AG20443 (cell line): Measurements from ENCODE around the gene CHD5.
A peak's percentile ranks its signal among the peaks of the same experiment; 100 is the strongest.

Experiments
- DNase-seq: peaks from one replicate; pipeline ENCODE4 v3.0.0; 2012; ENCODE audit warnings: low spot score, mixed read lengths

CHD5 gene

DNA sequence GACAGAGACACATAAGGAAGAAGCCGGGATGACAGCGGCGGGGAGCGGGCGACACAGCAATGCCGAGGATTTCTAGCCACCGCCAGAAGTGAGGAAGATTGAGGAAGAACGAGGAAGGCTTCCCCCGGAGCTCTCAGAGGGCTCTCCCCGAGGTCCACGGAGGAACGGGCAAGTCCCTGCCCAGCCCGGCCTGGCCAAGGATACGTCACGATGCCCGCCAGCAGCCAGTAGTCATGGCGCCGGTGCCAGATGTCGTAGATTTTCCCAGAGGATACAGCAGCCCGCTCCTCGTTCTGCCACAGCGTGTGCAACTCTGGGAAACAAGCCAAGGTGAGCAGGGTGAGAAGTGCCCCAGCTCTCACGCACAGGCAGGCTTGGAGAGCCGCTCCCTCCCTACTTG is 68.5 kb downstream of the CHD5 start:
- DNase-seq, result peak; percentile 40

DNA sequence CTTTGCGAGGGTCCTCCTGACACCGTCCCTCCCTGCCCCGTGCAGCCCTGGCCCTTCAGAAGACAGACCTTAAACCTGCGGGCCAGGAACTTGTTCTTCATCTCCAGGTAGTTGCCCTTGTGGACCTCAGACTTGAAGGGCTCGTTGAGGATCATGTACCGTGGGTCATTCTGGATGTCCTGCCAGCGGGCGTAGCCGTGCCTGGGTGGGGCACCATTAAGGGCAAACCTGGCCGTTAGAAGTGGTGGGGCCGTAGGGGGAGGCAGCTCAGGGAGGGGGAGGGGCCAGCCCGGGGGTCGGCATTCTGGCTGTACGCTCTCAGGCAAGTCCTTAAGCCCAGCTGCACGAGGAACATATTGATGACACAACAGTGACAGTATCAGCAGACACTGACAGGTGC is 69.8 kb downstream of the CHD5 start:
- DNase-seq, result no peak

DNA sequence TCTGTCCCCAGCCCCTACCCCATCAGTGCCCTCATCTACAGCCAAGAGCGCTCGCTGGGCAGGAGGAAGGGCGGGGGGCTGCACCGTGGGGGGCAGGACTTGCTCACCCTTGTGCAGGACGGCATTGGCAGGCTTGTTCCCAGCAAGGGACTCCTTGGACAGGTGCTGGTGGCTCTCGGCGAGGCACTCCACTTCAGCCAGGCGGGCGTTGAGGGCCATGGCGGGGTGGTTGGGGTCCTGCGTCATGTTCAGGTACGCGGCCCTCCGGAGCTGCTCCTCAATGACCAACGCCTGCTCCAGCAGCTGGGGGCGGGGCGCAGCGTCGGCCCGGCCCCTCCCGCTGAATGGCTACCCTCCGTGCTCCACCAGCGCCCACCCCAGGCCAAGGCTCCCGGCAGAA is 70.4 kb downstream of the CHD5 start:
- DNase-seq, result no peak

DNA sequence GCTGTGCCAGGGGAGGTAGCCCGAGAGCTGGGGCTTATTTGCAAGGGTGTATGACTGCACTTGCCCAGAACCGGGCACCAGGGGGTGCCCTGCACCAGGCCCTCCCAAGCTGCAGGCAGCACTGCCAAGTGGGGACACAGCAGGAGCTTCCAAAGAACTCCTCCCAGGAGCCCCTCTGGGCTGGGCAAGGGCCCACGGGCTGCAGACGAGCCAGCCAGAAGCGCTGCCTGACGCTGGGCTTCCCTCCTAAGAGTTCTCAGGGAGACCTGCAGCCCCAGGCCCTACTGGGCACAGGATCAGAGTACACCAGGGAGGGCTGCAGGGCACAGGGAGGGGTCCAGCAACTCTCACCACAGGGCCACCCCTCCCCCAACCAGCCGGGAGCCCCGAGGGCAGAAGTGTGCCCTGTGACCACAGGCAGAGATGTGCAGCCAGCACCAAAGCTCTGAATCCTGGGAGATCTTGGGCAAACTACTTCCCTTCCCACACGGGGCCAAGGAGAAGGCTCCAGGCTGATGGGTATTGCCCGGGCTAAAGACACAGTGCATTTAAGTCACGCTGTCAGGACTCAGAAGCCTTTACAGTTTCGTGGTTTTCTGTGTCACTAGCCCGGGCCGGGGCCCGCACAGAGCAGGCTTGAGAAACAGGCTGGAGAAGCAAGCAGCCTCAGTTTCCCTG is 71.0 kb downstream of the CHD5 start:
- peak; percentile 79 for DNase-seq

DNA sequence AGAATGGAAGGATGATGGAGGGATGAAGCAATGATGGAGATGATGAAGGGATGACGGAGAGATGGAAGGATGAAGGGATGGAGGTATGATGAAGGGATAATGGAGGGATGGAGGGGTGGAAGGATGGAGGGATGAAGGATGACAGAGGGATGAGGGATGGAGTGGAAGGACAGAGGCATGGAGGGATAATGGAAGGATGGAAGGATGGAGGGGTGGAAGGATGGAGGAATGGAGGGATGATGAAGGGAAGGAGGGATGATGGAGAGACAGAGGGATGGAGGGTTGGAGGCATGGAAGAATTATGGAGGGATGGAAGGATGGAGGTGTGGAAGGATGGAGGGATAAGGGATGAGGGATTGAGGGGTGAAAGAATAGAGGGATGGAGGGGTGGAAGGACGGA is 71.6 kb downstream of the CHD5 start:
- no peak for DNase-seq

DNA sequence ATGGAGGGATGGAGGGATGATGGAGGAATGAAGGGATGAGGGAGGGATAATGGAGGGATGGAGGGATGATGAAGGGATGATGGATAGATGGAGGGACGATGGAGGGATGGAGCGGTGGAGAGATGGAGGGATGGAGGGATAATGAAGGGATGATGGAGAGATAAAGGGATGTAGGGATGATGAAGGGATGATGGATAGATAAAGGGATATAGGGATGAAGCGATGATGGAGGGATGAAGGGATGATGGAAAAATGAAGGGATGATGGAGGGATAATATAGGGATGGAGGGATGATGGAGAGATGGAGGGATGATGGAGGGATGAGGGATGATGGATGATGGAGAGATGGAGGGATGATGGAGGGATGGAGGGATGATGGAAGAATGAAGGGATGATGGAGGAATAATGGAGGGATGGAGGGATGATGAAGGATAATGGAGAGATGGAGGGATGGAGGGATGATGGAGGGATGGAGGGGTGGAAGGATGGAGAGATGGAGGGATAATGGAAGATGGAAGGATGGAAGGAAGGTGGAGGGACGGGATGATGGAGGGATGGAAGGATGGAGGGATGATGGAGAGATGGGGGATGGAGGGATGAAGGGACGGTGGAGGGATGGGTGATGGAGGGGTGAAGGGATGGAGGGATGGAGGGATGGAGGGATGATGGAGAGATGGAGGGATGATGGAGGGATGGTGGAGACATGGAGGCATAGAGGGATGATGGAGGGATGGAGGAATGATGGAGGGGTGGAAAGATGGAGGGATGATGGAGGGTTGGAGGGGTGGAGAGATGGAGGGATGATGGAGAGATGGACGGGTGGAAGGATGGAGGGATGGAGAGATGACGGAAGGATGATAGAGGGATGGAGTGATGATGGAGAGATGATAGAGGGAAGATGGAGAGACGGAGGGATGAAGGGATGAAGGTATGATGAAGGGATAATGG is 72.4 kb downstream of the CHD5 start:
- DNase-seq, result no peak

DNA sequence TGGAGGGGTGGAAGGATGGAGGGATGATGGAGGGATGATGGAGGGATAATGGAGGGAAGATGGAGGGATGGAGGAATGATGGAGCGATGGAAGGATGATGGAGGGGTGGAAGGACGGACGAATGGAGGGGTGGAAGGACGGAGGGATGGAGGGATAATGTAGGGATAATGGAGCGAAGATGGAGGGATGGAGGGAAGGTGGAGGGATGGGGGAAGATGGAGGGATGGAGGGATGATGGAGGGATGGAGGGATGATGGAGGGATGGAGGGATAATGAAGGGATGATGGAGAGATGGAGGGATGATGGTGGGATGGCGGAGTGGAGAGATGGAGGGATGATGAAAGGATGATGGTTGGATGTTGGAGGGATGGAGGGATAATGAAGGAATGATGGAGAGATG is 73.1 kb downstream of the CHD5 start:
- DNase-seq, result no peak

DNA sequence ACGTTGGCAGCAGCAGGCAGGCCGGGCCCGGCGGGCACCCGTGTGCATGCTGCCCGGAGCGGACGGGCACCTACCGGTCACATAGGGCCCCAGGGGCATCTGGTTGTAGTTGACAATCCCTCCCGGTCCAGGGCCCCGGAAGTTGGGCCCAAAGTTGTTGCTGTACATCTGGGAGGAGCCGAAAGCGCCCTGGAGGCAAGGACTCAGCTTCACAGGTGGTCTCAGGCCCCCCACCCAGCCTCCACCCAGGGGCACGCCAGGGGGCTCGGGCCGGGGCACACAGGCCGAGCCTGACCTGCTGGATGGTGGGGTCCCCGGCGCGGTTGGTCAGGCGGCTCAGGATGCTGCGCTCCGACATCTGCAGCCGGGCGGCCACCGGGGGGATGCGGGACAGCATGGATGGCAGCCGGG is 73.8 kb downstream of the CHD5 start:
- DNase-seq, result no peak

DNA sequence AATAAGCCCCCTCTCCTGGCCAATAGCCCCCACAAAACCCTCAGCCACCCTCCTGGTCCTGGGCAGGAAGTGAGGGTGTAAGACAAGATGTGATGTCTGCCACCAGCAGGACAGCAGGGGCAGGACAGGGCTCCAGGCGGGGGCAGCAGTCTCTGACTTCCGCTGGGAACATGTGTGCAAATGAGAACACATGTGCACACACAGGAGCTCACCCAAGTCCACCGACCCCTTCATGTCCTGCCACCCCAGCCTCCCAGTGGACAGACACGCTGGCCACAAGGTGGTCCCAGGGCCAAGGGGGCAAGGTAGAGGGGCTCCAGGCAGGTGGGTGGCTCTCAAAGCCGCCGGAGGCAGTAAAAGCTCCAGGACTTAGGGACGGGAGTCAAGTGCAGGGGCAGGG is 74.4 kb downstream of the CHD5 start:
- no peak for DNase-seq

DNA sequence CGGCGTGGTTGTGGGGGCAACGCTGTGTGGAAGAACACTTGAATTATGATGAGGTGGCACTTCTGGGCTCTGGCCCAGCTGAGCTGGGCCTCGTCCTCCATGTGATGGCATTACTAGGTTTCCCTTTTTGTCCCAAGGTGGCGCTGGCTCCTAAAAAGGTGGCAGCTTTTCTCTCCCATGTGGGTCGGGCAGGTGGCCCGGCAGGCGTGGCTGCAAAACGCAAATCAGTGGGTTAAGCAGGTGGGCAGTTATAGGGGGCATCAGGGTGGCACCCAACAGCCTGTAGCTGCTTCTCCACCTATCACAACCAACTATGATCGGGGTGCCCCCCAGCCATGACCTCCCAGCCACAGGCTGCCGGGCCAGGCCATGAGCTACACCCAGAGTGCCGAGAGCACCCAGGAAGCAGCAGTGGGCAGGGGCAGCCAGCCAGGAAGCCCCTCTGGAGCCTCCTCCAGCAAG is 74.9 kb downstream of the CHD5 start:
- DNase-seq, result no peak

DNA sequence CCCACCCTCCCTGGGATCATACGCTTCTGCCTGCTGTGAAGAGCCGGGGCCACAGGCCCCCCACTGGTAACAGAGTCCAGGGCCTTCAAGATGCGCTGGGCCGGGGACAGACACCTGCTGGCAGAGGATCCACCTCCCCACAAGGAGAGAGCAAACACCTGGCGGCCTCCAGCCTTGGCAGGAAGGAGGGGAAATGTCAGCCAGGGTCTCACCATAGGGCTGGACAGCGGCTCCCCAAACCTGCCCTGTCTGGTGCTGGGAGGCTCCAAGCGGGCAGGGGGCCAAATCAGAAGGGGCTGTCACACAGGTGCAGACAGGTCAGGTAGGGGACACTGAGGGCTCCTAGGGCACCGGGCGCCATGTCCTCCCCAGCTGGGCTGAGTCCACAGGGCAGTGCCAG is 75.5 kb downstream of the CHD5 start:
- no peak for DNase-seq

DNA sequence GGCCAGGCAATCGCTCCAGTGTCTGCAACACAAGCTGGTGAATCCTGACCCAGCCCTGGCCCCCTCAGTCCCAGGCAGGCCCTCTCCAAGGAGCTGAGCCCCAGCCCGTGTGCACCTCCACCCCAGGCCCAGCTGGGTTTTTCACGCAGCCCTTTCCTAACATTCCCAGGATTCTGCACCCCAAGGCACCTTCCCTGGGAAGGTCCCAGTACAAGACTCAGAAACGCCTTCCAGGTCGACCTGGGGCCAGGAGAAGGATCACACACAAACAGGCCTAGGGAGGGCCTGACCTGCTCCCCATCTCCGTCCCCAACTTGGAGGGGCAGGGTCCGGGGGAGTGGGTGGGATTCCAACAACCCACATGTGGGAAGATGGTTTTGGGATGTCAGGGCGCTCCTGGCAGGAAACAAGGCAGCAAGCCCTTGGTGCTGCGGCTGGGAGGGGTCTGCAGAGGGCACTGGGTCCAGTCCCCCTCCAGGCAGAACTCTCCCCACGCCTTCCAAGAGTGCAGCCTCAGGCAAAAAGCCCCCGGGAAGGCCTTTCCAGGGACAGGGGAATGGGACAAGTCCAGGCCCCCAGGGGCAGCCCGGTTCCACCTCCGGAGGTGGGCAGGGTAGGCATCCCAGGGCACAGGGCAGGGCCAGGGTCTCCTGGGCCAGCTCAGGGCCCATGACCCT is 76.1 kb downstream of the CHD5 start:
- no peak for DNase-seq

DNA sequence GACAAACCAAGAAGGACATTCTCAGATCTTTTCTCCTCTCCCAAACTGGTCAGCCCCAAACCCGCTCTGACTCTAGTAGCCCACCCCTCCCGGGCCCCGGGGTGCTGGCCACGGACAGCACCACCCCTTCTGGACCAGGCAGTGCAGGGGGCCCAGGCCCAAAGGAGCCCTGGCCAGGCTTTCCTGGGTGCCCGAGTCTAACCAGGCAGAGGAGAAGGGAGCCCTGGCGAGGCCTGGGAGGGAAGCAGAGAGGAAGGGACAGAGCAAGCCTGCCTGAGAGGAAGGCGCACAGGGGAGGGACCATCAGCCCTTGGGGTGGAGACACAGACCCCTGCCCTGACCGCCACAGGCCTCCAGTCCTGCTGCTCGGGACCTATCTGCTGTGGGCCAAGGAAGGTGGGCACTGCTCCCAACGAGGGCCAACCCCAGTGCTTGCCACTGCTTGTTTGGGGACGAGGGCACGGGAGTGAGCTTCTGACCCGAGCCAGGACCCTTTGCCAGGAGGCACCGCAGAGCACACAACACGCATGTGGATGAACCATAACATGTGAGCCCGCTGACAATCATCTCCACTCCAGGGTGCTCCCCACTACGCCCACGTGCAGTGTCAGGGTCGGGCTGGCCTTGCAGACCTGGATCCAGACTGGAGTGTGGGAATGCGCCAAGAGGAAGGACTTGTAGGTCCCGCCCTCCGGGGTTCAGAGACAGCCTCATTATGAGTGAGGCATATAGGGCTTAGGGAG is 76.8 kb downstream of the CHD5 start:
- DNase-seq, result no peak

DNA sequence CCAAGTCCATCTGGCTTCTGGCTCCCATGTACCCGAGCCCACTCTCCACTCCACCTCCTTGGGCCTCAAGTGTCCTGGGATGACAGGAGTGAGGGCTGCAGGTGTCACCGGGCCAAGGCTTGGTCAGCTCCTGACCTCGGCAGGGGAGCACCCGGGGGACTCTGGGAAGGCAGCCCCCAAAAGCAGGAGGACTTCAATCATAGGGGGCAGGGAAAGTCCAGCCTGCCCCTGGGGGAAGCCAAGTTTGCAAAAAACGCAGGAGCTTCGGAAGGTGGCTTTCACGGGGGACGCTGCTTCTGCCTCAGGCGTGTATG is 77.6 kb downstream of the CHD5 start:
- DNase-seq, result no peak

DNA sequence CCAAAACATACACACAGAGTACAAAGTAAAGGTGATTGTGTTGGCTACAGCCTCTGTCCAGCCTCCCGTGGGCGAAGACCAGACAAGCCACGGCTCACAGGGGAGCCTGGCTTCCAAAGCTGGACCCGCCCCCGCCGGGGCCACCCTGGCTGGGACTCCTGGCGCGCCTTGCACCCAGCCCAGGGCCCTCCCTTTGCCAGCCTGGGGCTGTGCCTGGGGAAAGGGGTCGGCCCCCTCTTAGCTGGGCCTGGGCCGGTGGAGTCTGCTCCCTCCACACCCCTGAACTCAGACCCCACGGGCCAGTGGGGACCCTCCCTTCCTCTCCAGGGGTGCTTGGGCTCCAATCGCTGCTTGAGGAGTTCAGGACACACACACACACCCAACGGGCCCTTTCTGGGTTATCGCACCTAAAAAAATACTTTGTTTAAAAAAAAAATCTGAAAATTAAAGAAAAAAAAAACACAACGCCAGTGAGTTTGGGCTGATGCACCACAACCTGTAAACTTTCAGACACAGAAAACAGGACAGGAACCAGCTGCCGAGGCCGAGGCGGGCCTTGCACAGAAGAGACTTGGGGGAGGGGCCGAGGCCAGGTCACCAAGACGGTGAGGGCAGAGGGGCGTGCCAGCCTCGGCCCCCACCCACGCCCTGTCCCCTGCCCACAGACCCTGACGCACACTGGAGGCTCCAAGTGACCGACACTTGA is 78.1 kb downstream of the CHD5 start:
- DNase-seq, result no peak

DNA sequence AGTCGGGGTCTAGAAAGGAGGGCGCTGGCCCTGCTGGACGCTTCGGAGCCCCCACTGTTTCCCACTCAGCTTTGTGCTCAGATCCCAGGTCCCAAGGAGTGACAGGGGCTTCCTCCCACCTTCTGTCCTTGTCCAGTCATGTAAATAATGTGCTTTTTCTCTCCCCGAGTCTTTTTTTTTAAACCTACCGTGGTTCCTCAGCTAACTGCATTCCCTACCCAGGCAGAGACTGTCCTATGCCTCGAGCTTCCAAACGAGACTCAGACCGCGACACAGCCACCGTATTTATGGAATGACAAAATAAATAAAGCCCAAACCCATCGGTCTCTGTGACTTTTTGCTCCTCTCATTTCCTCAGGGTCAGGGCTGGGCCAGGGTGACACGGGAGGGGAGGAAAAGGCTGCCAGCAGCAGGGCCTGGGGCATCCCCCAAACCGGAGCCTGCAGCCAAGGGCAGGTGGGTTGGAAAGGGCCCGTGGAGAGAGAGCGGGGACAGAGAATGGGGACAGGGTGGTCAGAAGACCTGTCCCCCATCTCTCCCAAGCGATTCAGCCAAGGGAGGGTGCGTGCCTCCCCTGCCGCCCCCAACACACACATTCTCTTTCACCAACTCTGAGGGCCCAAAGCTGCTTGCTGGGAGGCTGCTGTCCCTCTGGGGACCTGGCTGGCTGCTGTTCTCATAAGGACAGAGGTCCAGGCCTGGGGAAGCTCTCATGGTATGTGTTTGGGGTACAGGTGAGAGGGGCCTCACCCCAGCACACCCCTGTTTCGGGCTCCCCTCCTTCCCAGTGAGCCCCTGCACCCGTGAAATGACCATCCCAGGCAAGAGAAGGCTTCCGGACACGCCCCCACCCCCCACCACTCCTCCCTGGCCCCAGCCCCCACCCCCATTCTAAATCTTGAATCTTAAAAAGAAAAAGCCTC is 79.0 kb downstream of the CHD5 start:
- no peak for DNase-seq

DNA sequence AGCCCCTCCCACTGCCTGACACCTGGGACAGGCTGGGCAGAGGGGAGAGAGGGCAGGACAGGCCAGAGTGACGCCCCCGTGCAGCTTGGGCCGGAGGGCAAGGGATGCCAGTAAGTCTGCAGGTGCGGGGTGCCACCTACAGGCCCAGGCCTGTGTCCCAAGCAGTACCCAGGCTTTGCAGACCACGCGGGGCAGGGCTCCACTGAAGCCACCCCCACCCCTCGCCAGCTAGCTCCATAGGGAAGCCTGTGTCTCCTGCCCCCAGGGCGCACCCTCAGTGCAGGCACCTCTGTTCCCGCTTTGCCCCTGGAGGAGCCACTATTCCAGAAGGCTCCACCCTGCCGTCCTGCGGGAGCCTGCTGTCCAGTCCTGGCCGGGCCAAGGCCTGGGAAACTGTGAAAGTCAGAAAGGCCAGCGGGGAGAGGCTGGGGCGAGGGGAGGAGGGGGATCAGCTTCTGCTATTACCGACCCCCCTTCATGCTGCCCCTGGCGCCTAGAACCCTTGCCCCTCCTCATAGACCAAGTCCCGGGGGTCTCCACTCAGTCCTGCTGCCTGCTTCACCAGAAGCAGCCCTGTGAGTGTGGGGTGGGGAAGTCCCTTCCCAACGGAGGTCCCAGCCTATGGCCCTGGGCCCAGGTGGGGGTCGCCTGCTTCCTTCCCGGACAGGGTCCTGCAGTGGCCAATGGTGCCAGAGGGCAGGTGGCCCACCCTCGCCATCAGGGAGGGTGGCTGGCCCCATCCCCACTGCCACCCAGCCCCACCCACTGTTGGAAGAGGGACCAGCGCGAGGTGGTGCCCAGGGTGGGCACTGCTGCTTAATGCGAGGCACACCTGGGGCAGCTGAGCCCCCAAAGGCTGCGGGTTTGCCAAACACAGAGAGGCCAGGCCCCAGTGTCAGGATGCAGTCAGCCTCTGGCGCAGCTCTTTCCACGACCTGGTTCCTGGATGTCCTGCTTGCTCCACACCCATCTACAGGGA is 80.0 kb downstream of the CHD5 start:
- DNase-seq, result no peak

DNA sequence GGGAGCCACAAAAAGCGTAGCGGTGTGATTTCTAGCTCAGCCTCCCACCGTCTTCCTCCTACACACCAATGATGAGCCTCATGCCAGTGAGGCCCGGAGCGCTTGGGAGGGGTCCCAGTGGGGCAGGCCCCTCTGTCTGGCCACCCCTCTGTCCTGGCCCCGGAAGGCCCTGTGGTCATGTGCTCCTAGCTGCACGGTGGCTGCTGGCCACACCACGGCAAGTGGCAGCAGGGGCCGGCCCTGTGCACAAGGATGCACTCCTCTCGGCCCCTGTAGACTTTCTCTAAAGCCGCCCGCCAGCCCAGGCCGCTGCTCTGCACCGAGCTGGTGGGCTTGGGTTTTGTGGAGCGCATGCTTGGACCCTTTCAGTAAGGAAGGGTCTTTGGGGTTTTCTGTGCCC is 80.8 kb downstream of the CHD5 start:
- no peak for DNase-seq
